HFF-Myc (cell line): ENCODE measurements around the gene CATSPERB.
"Not testable (repeated sequence)": the region's sequence is repeated elsewhere in the genome, so short reads cannot be mapped to it uniquely, and the experiment has no call there.

Experiments used
- DNase-seq: peaks from one replicate; pipeline ENCODE4 v3.0.0-alpha.2; 2011; ENCODE audit warnings: low read depth; ENCODE audit errors: extremely low read depth
- H3K4me3 ChIP-seq: replicated peaks from 2 replicates; pipeline ENCODE4 v1.5.1; 2011; ENCODE audit warnings: low read depth, mild to moderate bottlenecking, control low read depth, low read length
- CTCF ChIP-seq: IDR thresholded peaks from 2 replicates; pipeline ENCODE4 v1.5.1; 2012; ENCODE audit warnings: mild to moderate bottlenecking, low read depth, low read length, control low read depth; ENCODE audit errors: missing control alignments

The CATSPERB gene

GRCh38 chr14:91609161-91609560 lies 122.7 kb downstream of the CATSPERB start:
- no peak for DNase-seq
- no peak for TF ChIP-seq CTCF
- H3K4me3 ChIP-seq: no peak overlapping the region

GRCh38 chr14:91607322-91608047 lies 124.4 kb downstream of the CATSPERB start:
- TF ChIP-seq CTCF: no peak
- no peak for DNase-seq
- no peak overlapping the region for H3K4me3 ChIP-seq

DNA sequence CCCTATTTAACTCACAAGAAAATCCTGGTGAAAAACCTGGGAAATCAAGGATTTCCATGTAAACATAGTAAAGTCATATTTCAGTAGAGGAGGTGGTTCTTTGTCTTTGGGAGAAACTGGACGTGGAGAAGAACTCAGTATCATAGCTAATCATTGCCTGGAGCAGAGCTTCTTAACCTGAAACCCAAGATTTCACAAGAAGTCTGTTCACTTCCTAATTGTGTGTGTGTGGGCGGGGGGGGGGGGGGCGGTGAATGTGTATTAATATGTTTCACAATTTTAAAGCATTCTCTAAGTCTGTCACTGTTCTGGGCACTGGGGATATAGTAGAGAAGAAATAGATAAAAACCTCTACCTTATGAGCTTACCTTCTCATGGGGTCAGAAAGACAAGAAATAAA lies 125.0 kb downstream of the CATSPERB start:
- no peak overlapping the region for H3K4me3 ChIP-seq

GRCh38 chr14:91604611-91605010 lies 127.3 kb downstream of the CATSPERB start:
- H3K4me3 ChIP-seq, DNase-seq: not testable (repeated sequence)

More for the DNA sequence above, 125.0 kb downstream of the CATSPERB start:
- no peak for TF ChIP-seq CTCF
- no peak for DNase-seq

DNA sequence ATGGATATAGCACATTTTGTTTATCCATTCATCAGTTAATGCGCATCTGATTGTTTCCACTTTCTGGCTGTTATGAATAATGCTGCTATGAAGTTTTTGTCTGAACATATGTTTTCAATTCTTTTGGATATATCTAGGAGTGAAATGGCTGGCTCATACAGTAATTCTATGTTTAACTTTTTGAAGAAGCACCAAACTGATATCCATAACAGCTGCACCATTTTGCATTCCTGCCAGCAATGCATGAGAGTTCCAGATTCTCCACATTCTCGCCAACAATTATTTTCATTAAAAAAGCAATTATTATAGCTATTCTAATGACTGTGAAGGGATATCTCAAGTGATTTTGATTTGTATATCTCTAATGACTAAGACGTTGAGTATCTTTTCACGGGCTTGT lies 131.9 kb downstream of the CATSPERB start:
- DNase-seq: no peak
- TF ChIP-seq CTCF: no peak
- H3K4me3 ChIP-seq: no peak overlapping the region

DNA sequence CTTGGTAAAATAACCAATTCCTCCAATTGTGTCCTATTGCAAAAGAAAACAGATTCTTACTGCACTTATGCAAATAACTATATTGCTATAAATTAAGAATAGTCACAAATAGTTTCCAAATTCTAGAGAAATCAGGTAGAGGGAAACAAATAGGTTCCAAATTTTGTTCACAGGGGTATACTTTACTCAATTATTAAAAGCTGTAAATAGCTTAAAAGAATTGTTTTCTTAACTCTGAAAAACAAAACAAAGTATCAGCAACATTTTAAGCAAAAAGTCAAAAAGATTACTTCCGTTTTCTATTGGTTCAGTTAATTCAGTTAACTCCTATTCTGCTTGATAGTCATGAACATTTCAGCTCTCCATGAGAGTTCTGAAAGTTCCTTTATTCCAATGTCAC lies 136.2 kb downstream of the CATSPERB start:
- H3K4me3 ChIP-seq: no peak overlapping the region
- DNase-seq: no peak
- no peak for TF ChIP-seq CTCF

DNA sequence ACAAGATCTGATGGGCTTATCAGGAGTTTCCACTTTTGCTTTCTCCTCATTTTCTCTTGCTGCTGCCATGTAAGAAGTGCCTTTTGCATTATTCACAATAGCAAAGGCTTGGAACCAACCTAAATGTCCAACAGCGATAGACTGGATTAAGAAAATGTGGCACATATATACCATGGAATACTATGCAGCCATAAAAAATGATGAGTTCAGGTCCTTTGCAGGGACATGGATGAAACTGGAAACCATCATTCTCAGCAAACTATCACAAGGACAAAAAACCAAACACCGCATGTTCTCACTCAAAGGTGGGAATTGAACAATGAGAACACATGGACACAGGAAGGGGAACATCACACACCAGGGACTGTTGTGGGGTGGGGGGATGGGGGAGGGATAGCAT lies 137.9 kb downstream of the CATSPERB start:
- H3K4me3 ChIP-seq: not testable (repeated sequence)

DNA sequence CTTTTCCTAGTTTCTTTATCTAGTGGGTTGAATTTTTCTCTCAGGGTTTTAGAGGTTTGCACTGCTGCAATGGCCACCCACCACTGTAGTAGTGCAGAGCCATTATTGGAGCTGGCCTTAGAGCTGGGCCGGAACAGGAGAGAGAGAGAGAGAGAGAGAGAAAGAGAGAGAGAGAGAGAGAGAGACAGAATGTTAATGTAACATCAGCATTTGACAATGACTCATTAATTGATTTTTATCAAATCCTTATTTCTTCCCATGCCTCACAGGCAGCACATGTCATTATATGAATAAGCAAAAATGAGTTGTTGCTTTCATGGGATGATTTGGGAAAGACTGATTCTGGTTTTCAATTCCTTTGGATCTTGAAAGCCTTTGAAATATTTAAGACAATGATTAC lies 145.5 kb downstream of the CATSPERB start:
- TF ChIP-seq CTCF: no peak
- H3K4me3 ChIP-seq: no peak overlapping the region
- no peak for DNase-seq

More for the DNA sequence above, 137.9 kb downstream of the CATSPERB start:
- DNase-seq: not testable (repeated sequence)
